HEK293 (cell line): ENCODE results near the gene DDX18.

ENCODE experiments used
- KLF16 ChIP-seq: fragments of 450-650 bp; formaldehyde crosslinking; IDR thresholded peaks from 2 replicates; pipeline ENCODE4 v1.5.1; 2017; ENCODE audit warnings: missing biosample characterization, missing genetic modification characterization
- MEIS1 ChIP-seq: sonication (generic); formaldehyde crosslinking; IDR thresholded peaks from 2 replicates; pipeline ENCODE4 v1.8.1; 2022; ENCODE audit warnings: missing genetic modification reagents, mild to moderate bottlenecking, borderline replicate concordance
- MYNN ChIP-seq: fragments of 450-650 bp; formaldehyde crosslinking; IDR thresholded peaks from 2 replicates; pipeline ENCODE4 v1.5.1; 2016; ENCODE audit warnings: missing biosample characterization, missing genetic modification characterization, borderline replicate concordance
- PRDM10 ChIP-seq: fragments of 450-650 bp; formaldehyde crosslinking; IDR thresholded peaks from 2 replicates; pipeline ENCODE4 v1.5.1; 2016; ENCODE audit warnings: missing biosample characterization, missing genetic modification characterization
- ZNF19 ChIP-seq: fragments of 450-650 bp; formaldehyde crosslinking; IDR thresholded peaks from 2 replicates; pipeline ENCODE4; 2016; ENCODE audit warnings: missing biosample characterization, missing genetic modification characterization, low read depth
- ZNF473 ChIP-seq: fragments of 450-650 bp; formaldehyde crosslinking; IDR thresholded peaks from 2 replicates; pipeline ENCODE4 v1.5.1; 2017; ENCODE audit warnings: missing biosample characterization, missing genetic modification characterization
- ZNF521 ChIP-seq: fragments of 450-650 bp; formaldehyde crosslinking; IDR thresholded peaks from 2 replicates; pipeline ENCODE4 v1.5.1; 2017; ENCODE audit warnings: missing biosample characterization, mild to moderate bottlenecking, missing genetic modification characterization
- ZNF600 ChIP-seq: fragments of 450-650 bp; formaldehyde crosslinking; IDR thresholded peaks from 2 replicates; pipeline ENCODE4 v1.5.1; 2016; ENCODE audit warnings: missing biosample characterization, missing genetic modification characterization
- ZNF626 ChIP-seq: fragments of 450-650 bp; sonication (Bioruptor Pico); formaldehyde crosslinking; IDR thresholded peaks from 2 replicates; pipeline ENCODE4 v1.5.1; 2018; ENCODE audit warnings: missing biosample characterization, missing genetic modification characterization, inconsistent platforms
- TF ChIP-seq, protein P1 (sequence below): fragments of 450-650 bp; formaldehyde crosslinking; IDR thresholded peaks from 2 replicates; pipeline ENCODE4 v1.5.1; 2016; ENCODE audit warnings: missing biosample characterization, missing genetic modification characterization
- TF ChIP-seq, protein P2 (sequence below): fragments of 450-650 bp; formaldehyde crosslinking; IDR thresholded peaks from 2 replicates; pipeline ENCODE4 v1.5.1; 2016; ENCODE audit warnings: missing biosample characterization, missing genetic modification characterization

- TF ChIP-seq, protein P1, sequence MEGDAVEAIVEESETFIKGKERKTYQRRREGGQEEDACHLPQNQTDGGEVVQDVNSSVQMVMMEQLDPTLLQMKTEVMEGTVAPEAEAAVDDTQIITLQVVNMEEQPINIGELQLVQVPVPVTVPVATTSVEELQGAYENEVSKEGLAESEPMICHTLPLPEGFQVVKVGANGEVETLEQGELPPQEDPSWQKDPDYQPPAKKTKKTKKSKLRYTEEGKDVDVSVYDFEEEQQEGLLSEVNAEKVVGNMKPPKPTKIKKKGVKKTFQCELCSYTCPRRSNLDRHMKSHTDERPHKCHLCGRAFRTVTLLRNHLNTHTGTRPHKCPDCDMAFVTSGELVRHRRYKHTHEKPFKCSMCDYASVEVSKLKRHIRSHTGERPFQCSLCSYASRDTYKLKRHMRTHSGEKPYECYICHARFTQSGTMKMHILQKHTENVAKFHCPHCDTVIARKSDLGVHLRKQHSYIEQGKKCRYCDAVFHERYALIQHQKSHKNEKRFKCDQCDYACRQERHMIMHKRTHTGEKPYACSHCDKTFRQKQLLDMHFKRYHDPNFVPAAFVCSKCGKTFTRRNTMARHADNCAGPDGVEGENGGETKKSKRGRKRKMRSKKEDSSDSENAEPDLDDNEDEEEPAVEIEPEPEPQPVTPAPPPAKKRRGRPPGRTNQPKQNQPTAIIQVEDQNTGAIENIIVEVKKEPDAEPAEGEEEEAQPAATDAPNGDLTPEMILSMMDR (tag by site-specific recombination) = no peak
- TF ChIP-seq MYNN (tag by site-specific recombination) = no peak
- no peak for TF ChIP-seq ZNF521 (tag by site-specific recombination)
- TF ChIP-seq, protein P2, sequence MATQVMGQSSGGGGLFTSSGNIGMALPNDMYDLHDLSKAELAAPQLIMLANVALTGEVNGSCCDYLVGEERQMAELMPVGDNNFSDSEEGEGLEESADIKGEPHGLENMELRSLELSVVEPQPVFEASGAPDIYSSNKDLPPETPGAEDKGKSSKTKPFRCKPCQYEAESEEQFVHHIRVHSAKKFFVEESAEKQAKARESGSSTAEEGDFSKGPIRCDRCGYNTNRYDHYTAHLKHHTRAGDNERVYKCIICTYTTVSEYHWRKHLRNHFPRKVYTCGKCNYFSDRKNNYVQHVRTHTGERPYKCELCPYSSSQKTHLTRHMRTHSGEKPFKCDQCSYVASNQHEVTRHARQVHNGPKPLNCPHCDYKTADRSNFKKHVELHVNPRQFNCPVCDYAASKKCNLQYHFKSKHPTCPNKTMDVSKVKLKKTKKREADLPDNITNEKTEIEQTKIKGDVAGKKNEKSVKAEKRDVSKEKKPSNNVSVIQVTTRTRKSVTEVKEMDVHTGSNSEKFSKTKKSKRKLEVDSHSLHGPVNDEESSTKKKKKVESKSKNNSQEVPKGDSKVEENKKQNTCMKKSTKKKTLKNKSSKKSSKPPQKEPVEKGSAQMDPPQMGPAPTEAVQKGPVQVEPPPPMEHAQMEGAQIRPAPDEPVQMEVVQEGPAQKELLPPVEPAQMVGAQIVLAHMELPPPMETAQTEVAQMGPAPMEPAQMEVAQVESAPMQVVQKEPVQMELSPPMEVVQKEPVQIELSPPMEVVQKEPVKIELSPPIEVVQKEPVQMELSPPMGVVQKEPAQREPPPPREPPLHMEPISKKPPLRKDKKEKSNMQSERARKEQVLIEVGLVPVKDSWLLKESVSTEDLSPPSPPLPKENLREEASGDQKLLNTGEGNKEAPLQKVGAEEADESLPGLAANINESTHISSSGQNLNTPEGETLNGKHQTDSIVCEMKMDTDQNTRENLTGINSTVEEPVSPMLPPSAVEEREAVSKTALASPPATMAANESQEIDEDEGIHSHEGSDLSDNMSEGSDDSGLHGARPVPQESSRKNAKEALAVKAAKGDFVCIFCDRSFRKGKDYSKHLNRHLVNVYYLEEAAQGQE (tag by site-specific recombination) = no peak
- no peak for TF ChIP-seq ZNF600 (tag by site-specific recombination)
- TF ChIP-seq KLF16 (tag by site-specific recombination) = no peak
- no peak for TF ChIP-seq ZNF19 (tag by site-specific recombination)
- TF ChIP-seq MEIS1 = no peak
- TF ChIP-seq ZNF626 (tag by site-specific recombination) = no peak
- TF ChIP-seq ZNF473 (tag by site-specific recombination) = no peak
- no peak for TF ChIP-seq PRDM10 (tag by site-specific recombination)
Observed at GRCh38 chr2:117858892-117859531, 44.5 kb downstream of the DDX18 start.
